HG03139 (cell line): ENCODE results near the gene FPR2.
"Not testable (repeated sequence)": the region's sequence is repeated elsewhere in the genome, so short reads cannot be mapped to it uniquely, and the experiment has no call there.

Experiments
- ATAC-seq: cut with Tn5 transposase; IDR thresholded peaks from one replicate; pipeline ENCODE4 v1.9.1; 2021; ENCODE audit not compliant: unreplicated experiment

FPR2 gene

DNA sequence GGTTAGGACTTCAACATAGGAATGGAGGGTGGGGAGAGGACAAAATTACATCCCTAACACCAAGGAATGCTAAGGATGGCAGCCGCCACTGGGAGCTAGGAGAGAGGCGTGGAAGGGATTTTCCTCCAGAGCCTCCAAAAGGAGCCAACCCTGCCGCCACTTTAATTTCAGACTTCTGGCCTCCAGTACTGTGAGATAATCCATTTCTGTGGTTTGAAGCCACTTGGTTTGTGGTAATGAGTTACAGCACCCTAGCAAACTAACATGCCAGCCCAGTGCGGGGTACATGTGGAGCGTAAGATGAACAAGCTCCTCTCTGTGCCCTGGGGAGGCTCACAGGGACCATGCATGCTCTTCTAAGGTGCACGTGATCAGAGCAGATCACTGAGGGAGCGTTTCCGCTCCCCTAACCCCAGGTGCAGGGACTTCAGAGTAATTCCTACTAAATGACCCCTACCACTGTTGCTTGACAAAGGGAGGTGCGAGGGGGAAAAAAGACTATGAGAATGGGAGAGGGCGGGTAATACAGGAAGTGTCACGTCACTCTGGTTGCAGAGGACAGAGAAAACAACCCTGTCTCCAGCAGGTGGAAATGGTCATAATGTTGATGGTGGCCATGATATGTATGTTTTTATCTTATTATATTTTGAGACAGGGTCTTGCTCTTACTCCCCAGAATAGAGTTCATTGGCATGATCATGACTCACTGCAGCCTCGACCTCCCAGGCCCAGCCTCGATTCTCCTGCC is 21.3 kb upstream of the FPR2 start:
- no peak for ATAC-seq

DNA sequence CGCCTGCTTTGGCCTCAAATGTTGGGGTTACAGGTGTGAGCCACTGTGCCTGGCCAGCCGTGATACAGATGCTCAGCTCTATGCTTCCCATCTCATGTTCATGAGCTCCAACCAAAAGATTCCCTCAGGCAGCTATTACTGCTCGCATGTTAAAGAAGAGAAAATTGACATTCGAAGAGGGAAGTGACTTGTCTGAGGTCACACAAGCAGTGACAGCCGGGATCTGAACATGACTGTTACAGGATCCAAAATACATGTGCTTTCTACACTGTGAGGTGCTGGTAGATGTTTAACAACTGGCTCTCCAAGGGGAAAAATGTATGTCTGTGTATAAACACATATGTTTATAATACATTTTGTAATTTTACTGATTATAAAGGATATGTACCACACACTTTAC is 20.6 kb upstream of the FPR2 start:
- no peak for ATAC-seq

DNA sequence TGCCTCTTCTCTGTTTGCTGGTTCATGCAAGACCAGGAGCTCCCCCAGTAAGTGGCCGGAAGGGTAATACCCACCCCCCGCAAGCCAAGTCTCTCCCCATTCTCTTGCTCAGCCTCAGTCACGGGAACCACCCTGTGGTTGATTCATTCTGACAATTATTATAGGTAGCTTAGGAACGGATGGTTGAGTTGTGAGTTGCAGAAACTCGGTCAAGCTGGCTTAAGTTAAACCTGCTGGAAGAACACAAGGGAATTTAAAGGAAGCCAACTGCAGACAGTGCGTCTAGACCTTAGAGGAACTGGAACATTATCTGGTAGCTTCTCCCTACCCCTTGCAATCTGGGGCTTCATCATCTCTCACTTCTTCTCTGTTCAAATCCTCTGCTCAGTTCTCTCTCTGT is 18.2 kb upstream of the FPR2 start:
- no peak for ATAC-seq

DNA sequence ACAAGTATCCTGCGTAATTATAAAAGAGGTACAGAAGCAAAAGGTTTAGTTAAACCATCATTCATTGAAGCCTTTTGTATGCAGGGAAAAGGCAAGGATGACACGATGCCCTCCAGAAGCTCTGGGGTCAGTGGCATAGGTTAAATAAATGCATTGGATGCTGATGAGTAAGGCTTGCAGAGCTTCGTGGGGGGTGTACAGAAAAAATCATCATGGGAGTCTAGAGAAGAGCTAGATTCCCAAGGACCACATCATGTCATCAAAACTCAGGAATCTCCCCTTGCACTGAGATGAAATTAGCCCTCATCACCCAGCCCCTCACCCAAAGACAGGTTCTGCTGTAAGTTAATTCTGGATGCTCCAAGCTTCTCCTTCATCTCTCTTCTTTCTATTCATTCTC is 17.6 kb upstream of the FPR2 start:
- no peak for ATAC-seq

DNA sequence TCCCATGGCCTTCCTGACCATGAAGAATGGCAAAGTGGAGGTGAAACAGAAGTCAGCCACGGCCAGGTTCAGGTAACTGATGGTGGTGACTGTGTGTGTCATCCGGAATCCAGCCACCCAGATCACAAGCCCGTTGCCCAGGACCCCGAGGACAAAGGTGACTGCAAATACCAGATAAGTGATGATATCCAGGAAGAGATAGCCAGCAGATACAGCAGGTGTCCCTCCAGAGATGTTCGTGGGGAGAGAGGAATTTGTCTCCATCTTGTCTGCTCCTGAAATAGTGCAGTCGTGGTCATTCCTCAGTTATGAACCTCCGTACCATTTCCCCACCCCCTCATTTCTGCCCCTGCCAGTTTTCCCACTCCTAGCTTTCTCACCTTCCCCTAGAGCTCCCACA is 14.2 kb upstream of the FPR2 start:
- ATAC-seq, result no peak

DNA sequence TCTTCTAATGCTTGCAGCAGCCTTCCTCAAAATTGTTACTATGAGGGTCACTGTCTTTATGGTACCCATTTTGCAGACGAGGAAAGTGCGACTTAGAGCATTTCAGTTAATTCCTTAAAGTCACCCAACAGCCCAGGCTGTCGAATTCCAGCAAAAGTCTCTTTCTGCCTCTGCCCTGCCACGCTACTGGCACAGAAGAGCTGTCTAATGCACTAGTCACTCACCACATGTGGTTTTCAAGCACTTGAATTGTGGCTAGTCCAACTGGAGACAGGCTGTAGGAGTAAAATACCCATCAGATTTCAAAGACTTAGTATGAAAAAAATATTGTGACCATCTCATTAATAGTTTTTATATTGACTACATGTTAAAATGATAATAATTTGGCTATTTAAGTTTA is 11.0 kb upstream of the FPR2 start:
- no peak for ATAC-seq

DNA sequence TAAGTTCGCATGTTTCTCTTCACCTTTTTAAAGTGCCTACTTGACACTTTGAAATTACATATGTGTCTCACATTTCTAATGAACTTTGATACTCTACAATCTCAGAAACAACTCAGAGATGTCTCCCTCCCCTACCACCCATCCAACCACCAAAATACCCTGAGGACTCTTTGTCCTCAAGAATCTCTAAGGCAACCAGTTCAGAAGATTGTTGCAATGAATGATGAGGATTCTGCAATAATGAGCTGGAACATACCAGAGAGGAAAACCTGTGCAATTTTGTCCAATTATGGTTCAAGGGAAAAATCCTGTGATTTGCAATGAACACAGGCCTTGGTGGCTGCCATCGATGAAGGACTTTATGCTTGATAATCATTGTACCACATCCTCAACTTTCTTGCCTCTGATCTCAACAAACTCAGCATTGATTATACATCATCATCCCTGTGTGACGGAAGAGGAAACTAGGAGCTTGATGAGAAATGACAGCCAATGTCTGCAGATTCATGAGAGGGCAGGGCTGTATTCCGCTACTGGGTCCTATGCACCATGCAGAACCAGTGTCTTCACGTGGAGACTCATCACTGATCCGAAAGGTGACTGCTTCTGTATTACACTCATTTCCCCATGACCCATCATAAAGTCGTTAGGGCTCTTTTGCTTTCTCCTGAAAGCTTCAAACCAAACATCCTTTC is 10.4 kb upstream of the FPR2 start:
- ATAC-seq, result no peak

DNA sequence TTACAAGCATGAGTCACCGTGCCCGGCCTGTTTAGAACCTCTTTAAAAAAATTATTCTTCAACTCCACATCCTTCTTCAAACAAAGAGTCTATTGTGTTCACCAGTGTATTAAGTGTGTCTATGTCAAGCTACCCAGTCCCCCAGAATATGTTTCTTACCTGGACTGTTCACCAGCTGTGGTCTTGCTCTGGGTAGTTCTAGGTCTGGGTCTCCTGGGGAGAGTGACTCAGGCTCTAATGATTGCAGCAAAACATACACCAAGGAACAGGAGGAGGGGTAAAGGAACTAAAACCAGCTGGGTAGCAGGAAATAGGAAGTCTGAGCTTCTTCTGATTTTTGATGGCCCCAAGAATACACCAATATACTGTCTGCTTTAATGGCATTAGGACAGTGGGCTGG is 9.3 kb upstream of the FPR2 start, which contains the start of gene FPR1:
Gene FPR1, minus strand, starts transcription at position 224 of the 400 bp plus-strand sequence. CDS start 4,884 bp downstream, outside the sequence.
- no peak for ATAC-seq

DNA sequence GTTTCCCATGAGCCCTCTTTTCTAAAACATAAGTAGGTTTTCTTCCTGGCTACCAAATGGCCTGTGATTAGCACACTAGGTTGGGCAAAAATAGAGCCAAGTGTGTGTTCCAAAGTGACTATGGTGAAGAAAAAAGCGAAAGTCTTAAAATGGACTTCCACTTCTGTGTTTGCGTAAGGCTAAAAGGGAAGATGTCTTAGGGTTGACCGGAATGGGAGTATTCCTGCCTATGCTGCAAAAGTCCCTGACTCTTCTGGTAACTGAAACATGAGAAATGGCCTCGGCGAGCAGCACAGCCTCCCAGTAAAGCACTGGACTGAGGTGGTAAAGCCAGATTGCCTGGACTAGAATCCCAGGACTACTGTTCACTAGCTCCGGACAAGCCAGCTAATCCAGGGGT is 6.9 kb upstream of the FPR2 start:
- ATAC-seq, result no peak

DNA sequence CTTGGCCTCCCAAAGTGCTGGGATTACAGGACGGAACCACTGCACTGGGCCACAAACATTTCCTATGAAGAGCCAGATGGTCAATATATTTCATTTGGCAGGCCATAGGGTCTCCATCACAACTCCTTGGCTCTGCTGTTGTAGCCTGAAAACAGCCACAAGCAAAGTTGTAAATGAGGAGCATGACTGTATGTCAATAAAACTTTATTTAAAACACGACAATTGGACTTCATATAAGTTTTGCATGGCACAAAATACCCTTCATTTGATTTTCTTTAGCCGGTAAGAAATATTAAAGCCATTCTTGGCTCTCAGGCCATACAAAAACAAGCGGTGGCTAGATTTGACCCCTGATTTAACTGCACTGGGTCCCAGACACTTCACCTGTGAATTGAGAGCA is 6.2 kb upstream of the FPR2 start:
- ATAC-seq, result no peak

DNA sequence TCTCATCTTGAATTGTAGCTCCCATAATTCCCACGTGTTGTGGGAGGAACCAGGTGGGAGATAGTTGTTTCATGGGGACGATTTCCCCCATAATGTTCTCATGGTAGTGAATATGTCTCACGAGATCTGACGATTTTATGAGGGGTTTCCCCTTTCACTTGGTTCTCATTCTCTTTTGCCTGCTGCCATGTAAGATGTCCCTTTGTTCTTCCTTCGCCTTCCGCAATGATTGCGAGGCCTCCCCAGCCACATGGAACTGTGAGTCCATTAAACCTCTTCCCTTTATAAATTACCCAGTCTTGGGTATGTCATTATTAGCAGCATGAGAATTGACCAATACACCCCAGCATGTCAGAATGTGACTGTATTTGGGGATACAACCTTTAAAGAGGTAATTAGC is 5.4 kb upstream of the FPR2 start:
- ATAC-seq, result no peak

DNA sequence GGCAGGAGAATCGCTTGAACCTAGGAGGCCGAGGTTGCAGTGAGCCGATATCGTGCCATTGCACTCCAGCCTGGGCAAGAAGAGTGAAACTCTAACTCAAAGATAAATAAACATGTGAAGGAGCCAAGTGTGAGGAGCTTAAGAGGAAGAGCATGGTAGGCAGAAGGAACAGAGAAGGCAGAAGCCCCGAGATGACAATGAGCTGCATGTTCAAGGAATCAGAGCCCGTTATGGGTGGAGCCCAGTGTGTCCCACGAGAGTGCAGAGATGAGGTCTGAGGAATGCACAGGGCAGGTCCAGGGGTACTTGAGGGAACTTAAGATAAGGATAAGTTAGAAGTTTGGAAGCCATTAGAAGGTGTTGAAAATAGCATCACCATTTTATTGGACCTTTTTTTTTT is 716 bp downstream of the FPR2 start:
- ATAC-seq, result no peak

DNA sequence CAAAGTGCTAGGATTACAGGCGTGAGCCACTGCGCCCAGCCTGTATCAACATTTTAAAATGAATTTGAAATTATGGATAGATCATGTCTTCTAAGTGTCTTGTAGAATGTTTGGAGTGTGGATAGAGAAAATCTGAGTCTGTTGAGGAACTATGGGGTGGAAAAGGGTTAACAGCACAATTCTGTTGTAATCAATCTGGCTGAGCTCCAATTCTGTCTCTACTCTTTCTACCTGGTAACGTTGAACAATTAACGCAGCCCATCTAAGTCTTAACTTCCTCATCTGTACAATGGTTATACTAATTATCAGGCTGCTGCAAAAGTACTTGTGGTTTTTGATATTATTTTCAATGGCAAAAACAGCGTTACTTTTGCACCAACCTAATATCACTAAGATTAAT is 4.1 kb downstream of the FPR2 start:
- ATAC-seq, result no peak

DNA sequence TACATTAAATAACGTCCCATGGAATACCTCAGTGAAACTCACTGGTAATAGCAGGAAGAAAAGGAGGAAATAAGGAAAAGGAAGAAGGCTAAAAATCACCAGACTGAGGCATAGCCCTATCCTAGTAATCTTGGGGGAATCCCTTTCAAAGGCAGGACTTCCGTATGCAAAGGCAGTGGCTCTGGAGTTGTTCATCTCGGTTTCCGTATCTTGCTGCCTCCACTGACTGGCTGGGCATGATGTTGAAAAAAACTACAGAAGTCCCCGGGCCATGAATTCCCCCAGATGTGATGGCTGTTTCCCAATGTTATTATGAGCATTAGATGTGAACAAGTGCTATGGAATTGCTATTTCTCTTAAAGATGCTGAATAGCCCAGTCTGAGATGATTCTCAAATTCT is 5.5 kb downstream of the FPR2 start:
- no peak for ATAC-seq

DNA sequence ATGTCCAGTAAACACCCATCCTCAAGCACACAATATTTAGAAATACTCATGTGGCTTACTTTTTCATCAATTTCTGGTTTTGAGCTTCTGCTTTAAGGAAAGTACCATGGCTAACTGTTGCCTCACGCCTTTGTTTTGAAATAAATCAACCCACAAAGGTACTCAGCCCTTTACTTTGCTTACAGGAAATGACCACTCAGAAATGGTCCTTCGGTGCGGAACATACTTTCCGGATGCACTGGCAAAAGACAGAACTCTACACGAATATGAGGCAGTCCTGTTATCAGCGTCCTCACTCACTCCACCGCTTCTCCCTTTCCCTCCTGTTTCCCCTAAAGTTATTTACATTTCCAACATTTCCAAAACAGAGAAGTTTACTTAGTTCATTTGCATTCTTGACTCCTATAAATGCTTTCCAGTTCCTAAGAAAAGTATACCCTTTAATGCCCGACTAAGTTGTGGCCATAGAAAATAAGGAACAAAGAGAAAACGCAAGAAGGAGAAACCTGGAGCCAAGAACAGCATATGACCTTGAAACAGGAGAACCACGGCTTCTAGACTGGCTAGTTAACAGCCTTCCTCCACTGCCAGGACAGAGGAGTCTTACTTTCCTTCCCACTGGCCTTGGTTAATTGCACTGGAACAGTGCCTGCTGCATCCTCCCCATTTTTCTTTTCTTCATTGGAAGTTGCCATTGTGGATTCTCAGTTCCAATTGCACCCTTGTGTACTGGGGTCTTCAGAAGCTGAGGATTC is 10.6 kb downstream of the FPR2 start:
- no peak for ATAC-seq

DNA sequence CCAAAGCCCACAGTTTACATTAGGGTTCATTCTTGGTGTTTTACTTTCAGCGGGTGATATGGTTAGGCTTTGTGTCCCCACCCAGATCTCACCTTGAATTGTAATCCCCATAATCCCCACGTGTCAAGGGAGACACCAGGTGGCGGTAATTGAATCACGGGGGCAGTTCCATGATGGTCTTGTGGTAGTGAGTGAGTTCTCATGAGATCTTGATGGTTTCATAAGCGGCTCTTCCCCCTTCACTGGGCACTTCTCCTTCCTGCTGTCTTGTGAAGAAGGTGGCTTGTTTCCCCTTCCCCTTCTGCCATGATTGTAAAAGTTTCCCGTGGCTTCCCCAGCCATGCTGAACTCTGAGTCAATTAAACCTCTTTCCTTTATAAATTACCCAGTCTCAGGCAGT is 12.0 kb downstream of the FPR2 start:
- no peak for ATAC-seq

DNA sequence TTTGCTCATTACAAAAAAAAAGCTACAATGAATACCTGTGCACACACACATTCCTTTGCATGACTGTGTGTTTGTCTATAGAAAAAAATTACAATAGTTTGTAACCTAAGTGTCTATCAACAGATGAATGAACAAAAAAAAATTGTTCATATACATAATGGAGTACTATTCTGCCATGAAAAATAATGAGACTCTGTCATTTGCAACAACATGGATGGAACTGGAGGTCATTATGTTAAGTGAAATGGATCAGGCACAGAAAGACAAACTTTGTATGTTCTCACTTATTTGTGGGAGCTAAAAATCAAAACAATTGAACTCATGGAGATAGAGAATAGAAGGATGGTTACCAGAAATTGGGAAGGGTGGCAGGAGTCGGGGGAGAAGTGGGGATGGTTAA is 15.6 kb downstream of the FPR2 start:
- ATAC-seq, result not testable (repeated sequence)

DNA sequence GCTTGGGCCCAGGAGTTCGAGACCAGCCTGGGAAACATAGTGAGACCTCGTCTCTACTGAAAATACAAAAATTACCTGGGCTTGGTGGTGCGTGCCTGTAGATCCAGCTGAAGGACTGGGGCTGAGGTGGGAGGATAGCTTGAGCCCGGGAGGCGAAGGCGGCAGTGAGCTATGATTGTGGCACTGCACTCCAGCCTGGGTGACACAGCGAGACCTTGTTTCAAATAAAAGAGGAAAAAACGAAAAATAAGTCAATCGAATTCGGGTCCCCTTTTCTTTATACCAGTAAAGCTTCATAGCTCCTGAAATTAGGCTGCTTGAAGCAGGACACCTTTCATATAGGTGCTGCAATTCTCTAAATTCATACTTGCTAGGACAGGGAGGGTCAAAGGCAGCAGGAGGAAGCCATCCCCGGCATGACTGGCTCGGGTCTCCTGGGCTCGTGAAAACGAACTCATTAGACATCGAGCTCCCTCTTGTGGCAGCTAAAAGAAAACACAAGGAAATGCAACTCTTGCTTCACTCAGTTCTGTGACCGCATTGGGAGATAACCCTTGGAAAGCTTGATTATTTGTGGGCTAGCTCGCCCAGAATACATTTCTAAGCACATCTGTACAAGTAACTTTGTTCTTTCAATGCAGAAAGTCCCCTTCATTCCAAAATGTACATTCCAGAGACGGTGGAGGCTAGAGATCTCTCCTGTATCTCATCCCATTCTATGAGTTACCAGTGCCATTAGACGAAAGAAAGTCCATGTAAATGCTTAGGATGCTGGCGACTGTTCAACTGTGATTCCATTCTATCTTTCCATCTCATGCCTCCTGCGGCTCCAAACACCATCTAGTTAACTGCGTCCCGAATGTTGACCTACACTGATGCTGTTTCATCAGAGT is 16.8 kb downstream of the FPR2 start:
- ATAC-seq, result no peak

DNA sequence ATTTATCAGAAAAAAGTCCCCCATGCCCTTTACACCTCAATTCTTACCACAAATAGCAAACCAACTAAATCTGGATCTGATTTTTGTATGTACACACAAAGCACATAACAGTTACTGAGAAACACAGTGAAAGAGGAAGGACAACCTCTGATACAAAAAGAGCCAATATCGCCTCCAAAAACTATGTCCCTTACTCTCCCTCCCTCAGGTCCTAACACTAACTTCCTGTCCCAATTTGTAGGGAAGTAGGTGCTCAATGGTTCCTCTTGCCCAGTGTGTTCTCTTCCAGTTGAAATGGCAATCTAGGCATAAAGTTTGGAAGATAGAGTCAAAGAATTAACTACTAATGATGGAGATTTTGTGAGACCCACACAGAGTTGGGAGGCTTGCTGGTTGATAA is 18.2 kb downstream of the FPR2 start:
- ATAC-seq, result no peak

DNA sequence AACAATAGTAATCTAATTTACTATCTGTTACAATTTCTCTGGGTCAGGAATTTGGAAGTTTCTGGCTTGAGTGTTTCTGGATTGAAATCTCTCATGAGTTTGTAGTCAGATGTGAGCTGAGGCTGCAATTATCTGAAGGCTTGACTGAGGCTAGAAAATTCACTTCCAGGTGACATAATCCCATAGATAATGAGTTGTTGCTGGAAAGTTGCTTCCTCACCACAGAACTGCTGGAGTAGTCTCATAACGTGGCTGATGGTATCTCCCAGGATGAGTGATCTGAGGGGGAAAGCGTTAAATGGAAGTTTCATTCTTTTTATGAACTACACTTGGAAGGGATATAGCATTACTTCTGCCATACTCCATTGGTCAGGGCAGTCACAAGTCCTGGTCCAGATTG is 18.7 kb downstream of the FPR2 start:
- no peak for ATAC-seq

DNA sequence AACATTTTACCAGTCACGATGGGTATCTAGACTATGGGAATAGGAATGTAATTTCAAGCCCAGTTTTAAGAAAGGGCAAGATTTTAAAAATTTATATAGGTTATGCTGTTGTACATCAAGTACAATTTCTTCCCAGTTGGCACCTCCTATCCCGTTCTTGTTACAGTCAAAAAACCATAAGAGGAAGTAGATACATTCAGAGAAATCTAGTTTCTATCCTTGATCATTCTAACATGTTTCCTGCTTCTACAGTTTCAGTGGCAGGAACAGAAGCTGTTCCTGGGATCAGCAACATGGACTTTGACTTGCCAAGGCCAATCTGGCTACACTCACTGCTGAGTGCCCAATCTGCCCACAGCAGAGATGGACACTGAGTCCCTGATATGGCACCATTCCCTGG is 19.3 kb downstream of the FPR2 start:
- ATAC-seq, result no peak
